ENCODE results near the gene NOP10.

DNA sequence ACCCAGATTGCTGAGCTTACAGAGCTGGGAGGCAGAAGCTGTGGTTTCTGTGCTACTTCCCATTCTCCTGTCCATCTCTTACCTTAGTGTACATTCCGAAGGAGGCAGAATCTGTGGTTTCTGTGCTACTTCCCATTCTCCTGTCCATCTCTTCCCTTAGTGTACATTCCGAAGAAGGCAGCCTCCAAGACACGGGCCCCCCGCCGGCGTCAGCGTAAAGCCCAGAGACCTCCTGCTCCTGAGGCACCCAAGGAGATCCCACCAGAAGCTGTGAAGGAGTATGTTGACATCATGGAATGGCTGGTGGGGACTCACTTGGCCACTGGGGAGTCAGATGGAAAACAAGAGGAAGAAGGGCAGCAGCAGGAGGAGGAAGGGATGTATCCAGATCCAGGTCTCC lies 11.3 kb upstream of the NOP10 start:
- no peak for TF ChIP-seq TAF1 (IDR thresholded peaks at IDR 0.05; ENCODE audit: borderline replicate concordance, insufficient read depth, low read length)
- no peak for TF ChIP-seq POLR2AphosphoS5 (IDR thresholded peaks at IDR 0.05; ENCODE audit: low read depth, low read length)
